Mesothelial cell of epicardium (in vitro differentiated cells): ENCODE measurements around the gene ADD1. TPM values are rescaled to one million over a fixed set of nuclear protein-coding genes. Genes with fewer than 3 reads are reported as not detected.

Source experiments
- DNase-seq, 2 experiments: peaks; one replicate each; pipeline ENCODE4 v3.0.0; 2021; ENCODE audit warnings: low spot score in 2 of 2; ENCODE audit not compliant: unreplicated experiment in 2 of 2
- H3K27ac Mint-ChIP-seq: 2 replicates; pipeline ENCODE4 v1.8.0; 2021; ENCODE audit warnings: mixed read lengths
- H3K27me3 Mint-ChIP-seq: 2 replicates; pipeline ENCODE4 v1.8.0; 2021; ENCODE audit warnings: low read depth, mixed read lengths
- H3K36me3 Mint-ChIP-seq: 2 replicates; pipeline ENCODE4 v1.8.0; 2021; ENCODE audit warnings: mixed read lengths
- H3K4me1 Mint-ChIP-seq: 2 replicates; pipeline ENCODE4 v1.8.0; 2021; ENCODE audit warnings: mixed read lengths
- H3K4me3 Mint-ChIP-seq: 2 replicates; pipeline ENCODE4 v1.8.0; 2021; ENCODE audit warnings: mild to moderate bottlenecking, moderate library complexity, mixed read lengths
- H3K9me3 Mint-ChIP-seq: 2 replicates; pipeline ENCODE4 v1.8.0; 2021; ENCODE audit warnings: mixed read lengths
- total RNA-seq: library from RNA; stranded (reverse); gene quantifications from 3 replicates; pipeline ENCODE4 v1.2.1, GENCODE V29; 2021
- TF ChIP-seq, protein P1 (sequence below): fragments of 200-600 bp; sonication (generic); IDR thresholded peaks from one replicate; pipeline ENCODE4 v1.5.0; 2021; ENCODE audit warnings: antibody characterized with exemption; ENCODE audit not compliant: unreplicated experiment

ADD1 gene
- total RNA-seq, 1 donor from 2014 or later = 297 TPM

DNA sequence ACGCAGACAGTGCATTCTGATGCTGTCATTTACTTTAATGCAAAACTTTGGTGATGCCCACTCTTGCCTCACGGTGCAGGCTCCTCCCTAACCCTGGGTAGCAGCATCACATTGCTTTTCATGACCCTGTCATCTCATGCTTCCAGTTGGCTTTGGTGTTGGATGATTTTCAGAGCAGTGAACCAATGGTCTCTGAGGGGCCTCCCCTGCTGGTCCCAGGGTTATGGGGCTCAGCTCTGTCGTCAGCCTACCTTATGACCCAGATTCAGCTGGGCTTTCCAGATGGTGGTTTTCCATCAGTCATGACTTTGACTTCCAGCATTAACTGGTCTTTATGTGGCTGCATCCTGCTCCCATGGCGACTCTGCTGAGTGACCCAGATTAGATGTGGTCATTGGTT lies 63.6 kb downstream of the ADD1 start:
- H3K27ac Mint-ChIP-seq = no peak overlapping the region
- no peak overlapping the region for H3K4me3 Mint-ChIP-seq
- no peaks in the 10 kb centered on the region for H3K4me1 Mint-ChIP-seq
- H3K9me3 Mint-ChIP-seq = no peaks in the 10 kb centered on the region
- peaks cover 48% of the 10 kb centered on the region for H3K36me3 Mint-ChIP-seq
- no peaks in the 10 kb centered on the region for H3K27me3 Mint-ChIP-seq
- TF ChIP-seq, protein P1, sequence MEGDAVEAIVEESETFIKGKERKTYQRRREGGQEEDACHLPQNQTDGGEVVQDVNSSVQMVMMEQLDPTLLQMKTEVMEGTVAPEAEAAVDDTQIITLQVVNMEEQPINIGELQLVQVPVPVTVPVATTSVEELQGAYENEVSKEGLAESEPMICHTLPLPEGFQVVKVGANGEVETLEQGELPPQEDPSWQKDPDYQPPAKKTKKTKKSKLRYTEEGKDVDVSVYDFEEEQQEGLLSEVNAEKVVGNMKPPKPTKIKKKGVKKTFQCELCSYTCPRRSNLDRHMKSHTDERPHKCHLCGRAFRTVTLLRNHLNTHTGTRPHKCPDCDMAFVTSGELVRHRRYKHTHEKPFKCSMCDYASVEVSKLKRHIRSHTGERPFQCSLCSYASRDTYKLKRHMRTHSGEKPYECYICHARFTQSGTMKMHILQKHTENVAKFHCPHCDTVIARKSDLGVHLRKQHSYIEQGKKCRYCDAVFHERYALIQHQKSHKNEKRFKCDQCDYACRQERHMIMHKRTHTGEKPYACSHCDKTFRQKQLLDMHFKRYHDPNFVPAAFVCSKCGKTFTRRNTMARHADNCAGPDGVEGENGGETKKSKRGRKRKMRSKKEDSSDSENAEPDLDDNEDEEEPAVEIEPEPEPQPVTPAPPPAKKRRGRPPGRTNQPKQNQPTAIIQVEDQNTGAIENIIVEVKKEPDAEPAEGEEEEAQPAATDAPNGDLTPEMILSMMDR = no peak
- DNase-seq = no peak

DNA sequence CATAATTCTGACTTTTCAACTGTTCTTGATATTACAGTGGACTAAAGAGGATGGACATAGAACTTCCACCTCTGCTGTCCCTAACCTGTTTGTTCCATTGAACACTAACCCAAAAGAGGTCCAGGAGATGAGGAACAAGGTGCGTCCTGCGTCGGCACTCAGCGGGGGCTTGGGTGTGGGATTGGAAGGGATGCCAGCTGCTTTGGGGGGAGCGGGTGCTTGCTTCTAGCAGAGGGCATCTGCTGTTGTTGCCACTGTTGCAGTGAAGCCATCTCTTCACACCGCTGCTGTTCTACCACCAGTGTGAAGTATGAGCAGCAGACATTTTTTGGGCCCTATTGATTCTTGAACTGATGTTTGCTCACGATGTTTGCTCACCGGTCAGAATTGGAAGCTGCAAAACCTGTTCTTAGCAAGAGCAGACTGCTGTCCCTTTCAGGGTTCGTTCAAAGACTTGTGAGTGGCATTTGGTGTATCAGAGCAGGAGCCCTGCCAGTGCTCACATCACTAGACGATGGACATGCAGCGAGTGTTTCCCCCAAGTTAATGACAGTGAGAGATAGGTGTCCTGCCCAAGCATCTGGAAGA lies 64.2 kb downstream of the ADD1 start:
- H3K9me3 Mint-ChIP-seq = no peaks in the 10 kb centered on the region
- TF ChIP-seq, protein P1 = no peak
- no peaks in the 10 kb centered on the region for H3K27me3 Mint-ChIP-seq
- DNase-seq = no peak
- H3K36me3 Mint-ChIP-seq = peaks cover 48% of the 10 kb centered on the region
- H3K27ac Mint-ChIP-seq = no peak overlapping the region
- H3K4me3 Mint-ChIP-seq = no peak overlapping the region
- no peaks in the 10 kb centered on the region for H3K4me1 Mint-ChIP-seq

DNA sequence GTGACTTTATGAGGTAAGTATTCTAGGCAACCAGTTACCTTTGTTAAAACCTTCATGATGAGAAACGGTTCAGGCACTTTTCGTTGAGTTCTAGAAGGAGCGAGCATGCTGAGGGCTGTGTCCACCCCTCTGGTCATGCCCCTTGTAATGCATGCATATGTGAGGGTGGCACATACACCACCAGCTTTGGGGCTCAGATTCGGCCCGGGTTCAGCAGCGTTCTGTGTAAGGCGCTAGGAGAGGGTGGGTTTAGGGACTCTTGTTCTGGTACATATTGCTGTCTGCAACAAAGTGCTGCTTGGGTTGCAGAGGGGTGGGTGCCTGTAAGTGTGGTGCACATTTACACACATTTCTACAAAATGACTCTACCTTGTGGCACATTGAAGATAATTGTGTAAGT lies 65.0 kb downstream of the ADD1 start:
- no peak for DNase-seq
- no peaks in the 10 kb centered on the region for H3K9me3 Mint-ChIP-seq
- H3K27ac Mint-ChIP-seq = no peak overlapping the region
- H3K4me1 Mint-ChIP-seq = no peaks in the 10 kb centered on the region
- H3K36me3 Mint-ChIP-seq = peaks cover 44% of the 10 kb centered on the region
- no peak overlapping the region for H3K4me3 Mint-ChIP-seq
- TF ChIP-seq, protein P1 = no peak
- no peaks in the 10 kb centered on the region for H3K27me3 Mint-ChIP-seq

DNA sequence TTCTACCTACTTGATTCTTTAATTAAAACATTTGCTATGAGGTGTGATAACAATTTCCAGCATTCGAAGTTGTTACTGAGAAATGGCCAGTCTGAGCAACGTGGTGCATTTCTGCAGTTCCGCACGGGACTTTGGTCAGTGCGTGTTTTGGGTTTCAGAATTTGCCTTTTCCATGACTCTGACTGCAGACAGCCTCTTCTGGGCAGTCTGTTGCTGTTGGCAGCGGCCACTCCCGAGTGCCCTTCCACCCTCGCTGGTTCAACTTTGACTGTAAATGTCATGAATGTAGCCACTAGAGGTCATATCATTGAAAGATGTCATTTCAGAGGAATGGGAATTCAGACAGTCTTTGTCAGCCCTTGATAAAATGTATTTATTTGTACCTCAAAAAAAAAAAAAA lies 65.9 kb downstream of the ADD1 start:
- Mint-ChIP-seq H3K9me3 (no peaks in the 10 kb centered on the region), H3K27me3 (no peaks in the 10 kb centered on the region), H3K4me1 (no peaks in the 10 kb centered on the region), H3K27ac (no peak overlapping the region), H3K4me3 (no peak overlapping the region), H3K36me3 (peaks cover 45% of the 10 kb centered on the region)
- no peak for DNase-seq
- TF ChIP-seq, protein P1 = no peak

DNA sequence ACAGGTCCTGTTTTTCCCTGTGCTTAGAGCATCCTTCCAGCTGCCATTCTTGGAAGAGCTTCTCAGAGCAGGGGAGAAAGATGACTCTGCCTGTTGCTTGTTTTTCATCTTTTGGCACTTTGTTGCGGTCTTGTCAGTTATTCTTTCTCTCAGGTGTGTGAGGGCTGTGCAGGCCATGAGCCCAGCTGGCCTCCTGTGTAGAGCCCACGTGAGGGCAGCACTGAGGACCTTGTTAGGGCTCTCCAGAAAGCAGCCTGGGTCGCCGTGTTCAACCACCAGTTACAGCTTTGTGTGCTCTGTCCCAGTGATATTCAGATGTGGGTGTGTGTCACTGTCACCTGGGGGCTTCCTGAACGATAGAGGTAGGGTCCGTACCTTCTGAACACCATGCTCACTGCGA lies 66.8 kb downstream of the ADD1 start:
- TF ChIP-seq, protein P1 = no peak
- peaks cover 48% of the 10 kb centered on the region for H3K36me3 Mint-ChIP-seq
- no peaks in the 10 kb centered on the region for H3K4me1 Mint-ChIP-seq
- DNase-seq = no peak
- H3K27me3 Mint-ChIP-seq = no peaks in the 10 kb centered on the region
- no peak overlapping the region for H3K27ac Mint-ChIP-seq
- H3K4me3 Mint-ChIP-seq = no peak overlapping the region
- H3K9me3 Mint-ChIP-seq = no peaks in the 10 kb centered on the region

DNA sequence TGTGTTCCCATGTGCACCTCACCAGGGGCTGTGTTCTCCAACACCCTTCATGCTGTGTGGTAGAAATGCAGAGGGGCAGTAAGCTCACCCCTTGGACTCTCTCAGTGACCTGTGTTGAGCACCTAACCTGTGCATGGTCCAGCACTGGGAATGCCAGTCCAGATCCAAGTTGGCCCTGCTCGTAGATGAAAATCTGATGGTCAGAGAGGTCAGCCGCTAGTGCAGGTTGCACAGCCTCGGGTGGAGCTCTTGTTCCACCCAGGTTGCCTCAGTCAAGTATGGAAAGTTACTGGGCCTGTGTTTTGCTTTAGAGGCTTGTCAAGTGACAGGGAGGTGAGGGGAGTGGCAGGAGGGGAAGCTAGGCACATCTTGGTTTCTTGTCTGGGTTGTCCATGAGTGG lies 68.2 kb downstream of the ADD1 start:
- no peak for DNase-seq
- Mint-ChIP-seq H3K4me3 (no peak overlapping the region), H3K4me1 (no peaks in the 10 kb centered on the region), H3K9me3 (peaks cover 3% of the 10 kb centered on the region), H3K27me3 (no peaks in the 10 kb centered on the region), H3K36me3 (peaks cover 53% of the 10 kb centered on the region), H3K27ac (no peak overlapping the region)
- TF ChIP-seq, protein P1 = no peak
